ENCODE data around the gene BRD7. TPM values are rescaled to one million over a fixed set of nuclear protein-coding genes. Genes with fewer than 3 reads are reported as not detected.
"Not testable (repeated sequence)": the region's sequence is repeated elsewhere in the genome, so short reads cannot be mapped to it uniquely, and the experiment has no call there.

The BRD7 gene
- total and polyA plus RNA-seq, 11 donors, result 29.8 to 49.7 (median 43.7) TPM

GRCh38 chr16:50354082-50354481 is 14.7 kb downstream of the BRD7 start:
- intact Hi-C loops (cut with DNase I), result loop anchor here in 8 of 10 donors (5.0 to 10.0 kb wide), 6 partner anchors 109 to 329 kb away; partner anchors contain the start of genes CNEP1R1 (in 2 of the 8) and TENT4B (in 1 of the 8)
- peaks cover 0 to 79% (median 59%) of the 10 kb centered on the region in 9 donors for H3K36me3 ChIP-seq
- WGBS, 4 donors, result 62 to 79% (median 77%) methylated on average over 1 of the region's 1 CpG

GRCh38 chr16:50351952-50352351 is 16.8 kb downstream of the BRD7 start:
- Histone ChIP-seq H3K36me3 (peaks cover 0 to 74% (median 61%) of the 10 kb centered on the region in 9 donors), H3K9me3 (peaks cover 0 to 6% (median 0%) of the 10 kb centered on the region in 12 donors), H3K27ac (no peak overlapping the region), H3K4me3 (no peak overlapping the region), H3K4me1 (peaks cover 0 to 6% (median 0%) of the 10 kb centered on the region in 12 donors), H3K27me3 (no peaks in the 10 kb centered on the region)
- ATAC-seq (no peak), DNase-seq (no peak)
- intact Hi-C loops (cut with DNase I), result loop anchor here in 8 of 10 donors (5.0 to 10.0 kb wide), 6 partner anchors 107 to 327 kb away; partner anchors contain the start of genes CNEP1R1 (in 2 of the 8) and TENT4B (in 1 of the 8)
- no peak for TF ChIP-seq CTCF (IDR thresholded peaks at IDR 0.05)
- no peak for TF ChIP-seq POLR2A (IDR thresholded peaks at IDR 0.05)
- 95 to 99% (median 98%) methylated on average over 2 of the region's 2 CpGs for WGBS, 4 donors

More at GRCh38 chr16:50354082-50354481, 14.7 kb downstream of the BRD7 start:
- Histone ChIP-seq H3K27me3 (no peaks in the 10 kb centered on the region), H3K9me3 (peaks cover 0 to 6% (median 0%) of the 10 kb centered on the region in 12 donors), H3K27ac (peak overlapping the region in 2 of 12 donors; percentile 7 to 16), H3K4me3 (no peak overlapping the region), H3K4me1 (peaks cover 0 to 6% (median 0%) of the 10 kb centered on the region in 12 donors)
- DNase-seq (no peak), ATAC-seq (no peak)
- TF ChIP-seq POLR2A (IDR thresholded peaks at IDR 0.05) (no peak), CTCF (IDR thresholded peaks at IDR 0.05) (no peak)

GRCh38 chr16:50351116-50351515 is 17.7 kb downstream of the BRD7 start:
- peaks cover 0 to 6% (median 0%) of the 10 kb centered on the region in 12 donors for H3K4me1 ChIP-seq
- no peak for DNase-seq
- H3K9me3 ChIP-seq, result peaks cover 0 to 6% (median 0%) of the 10 kb centered on the region in 12 donors
- intact Hi-C loops (cut with DNase I), result loop anchor here in 8 of 10 donors (5.0 to 10.0 kb wide), 6 partner anchors 106 to 326 kb away; partner anchors contain the start of genes CNEP1R1 (in 2 of the 8) and TENT4B (in 1 of the 8)
- no peaks in the 10 kb centered on the region for H3K27me3 ChIP-seq
- 94 to 98% (median 97%) methylated on average over 5 of the region's 5 CpGs for WGBS, 4 donors
- no peak for TF ChIP-seq CTCF (IDR thresholded peaks at IDR 0.05)
- no peak for TF ChIP-seq POLR2A (IDR thresholded peaks at IDR 0.05)
- ATAC-seq, result no peak
- H3K4me3 ChIP-seq, result no peak overlapping the region
- peaks cover 0 to 75% (median 65%) of the 10 kb centered on the region in 9 donors for H3K36me3 ChIP-seq
- no peak overlapping the region for H3K27ac ChIP-seq

- peaks cover 0 to 65% (median 49%) of the 10 kb centered on the region in 9 donors for H3K36me3 ChIP-seq
- ATAC-seq; DNase-seq; intact Hi-C loops (cut with DNase I); H3K4me3 ChIP-seq; H3K27ac ChIP-seq; H3K27me3 ChIP-seq; H3K4me1 ChIP-seq; H3K9me3 ChIP-seq: not testable (repeated sequence)
- 82 to 98% (median 89%) methylated on average over 2 of the region's 2 CpGs for WGBS, 4 donors
Measured at GRCh38 chr16:50345210-50345609, 23.6 kb downstream of the BRD7 start.

GRCh38 chr16:50343566-50343965 is 25.2 kb downstream of the BRD7 start:
- H3K4me3 ChIP-seq; H3K27ac ChIP-seq; intact Hi-C loops (cut with DNase I); H3K9me3 ChIP-seq; DNase-seq; H3K4me1 ChIP-seq; ATAC-seq; H3K27me3 ChIP-seq: not testable (repeated sequence)
- H3K36me3 ChIP-seq, result peaks cover 0 to 66% (median 49%) of the 10 kb centered on the region in 9 donors
- WGBS, 4 donors, result 73 to 84% (median 78%) methylated on average over 5 to 8 of the region's 8 CpGs

Measured in heart left ventricle (tissue), 16 donors.